ENCODE data around the gene MAML2. TPM values are rescaled to one million over a fixed set of nuclear protein-coding genes. Genes with fewer than 3 reads are reported as not detected.

MAML2 gene
- total RNA-seq, 1 experiment from 2014 or later: 2.7 TPM

- no peak overlapping the region for H3K27ac Mint-ChIP-seq
- Histone ChIP-seq H3K9ac (ENCODE audit: extremely low read depth, insufficient read length, low read length) (no peak overlapping the region), H2BK15ac (ENCODE audit: low read depth, low read length) (no peak overlapping the region), H3T11ph (ENCODE audit: low read length) (no peak overlapping the region), H4K91ac (ENCODE audit: insufficient read length, low read depth, low read length) (no peak overlapping the region), H3K4me1 (ENCODE audit: insufficient read depth, low read length) (no peaks in the 10 kb centered on the region), H3K79me1 (ENCODE audit: insufficient read depth, low read depth, low read length, poor library complexity, severe bottlenecking) (no peaks in the 10 kb centered on the region), H4K5ac (ENCODE audit: insufficient read length, low read depth, low read length) (no peak overlapping the region), H3K27me3 (ENCODE audit: insufficient read depth, low read length) (no peaks in the 10 kb centered on the region), H3K18ac (ENCODE audit: insufficient read length, low read depth, low read length) (no peak overlapping the region), H4K8ac (replicated peaks; ENCODE audit: insufficient read length, low read depth, low read length) (no peak overlapping the region), H2BK20ac (ENCODE audit: low read depth, low read length, poor library complexity, severe bottlenecking) (no peak overlapping the region), H2BK120ac (ENCODE audit: low read depth, low read length, poor library complexity, severe bottlenecking) (no peak overlapping the region), H3K9me3 (ENCODE audit: control insufficient read depth, low read depth, low read length) (no peaks in the 10 kb centered on the region), H2AK5ac (ENCODE audit: insufficient read length, low read length) (no peak overlapping the region), H3K27ac (ENCODE audit: insufficient read length, low read depth, low read length) (no peak overlapping the region), H3K14ac (ENCODE audit: insufficient read depth, low read length) (no peak overlapping the region), H3K23ac (ENCODE audit: insufficient read length, low read depth, low read length) (no peak overlapping the region), H3K4me2 (ENCODE audit: insufficient read depth, insufficient read length, low read length) (no peak overlapping the region), H3K23me2 (ENCODE audit: insufficient read length, low read depth, low read length, poor library complexity, severe bottlenecking) (no peaks in the 10 kb centered on the region), H2BK5ac (ENCODE audit: insufficient read length, low read length) (no peak overlapping the region), H3K56ac (ENCODE audit: insufficient read length, low read depth, low read length) (no peak overlapping the region), H3K4ac (ENCODE audit: low read depth, low read length) (no peak overlapping the region), H3K79me2 (ENCODE audit: insufficient read depth, low read length) (no peaks in the 10 kb centered on the region), H2AFZ (ENCODE audit: low read length) (no peak overlapping the region), H2BK12ac (ENCODE audit: insufficient read length, low read depth, low read length) (no peak overlapping the region), H4K20me1 (ENCODE audit: control insufficient read depth, insufficient read depth, insufficient read length) (no peaks in the 10 kb centered on the region)
- peaks cover 7 to 11% of the 10 kb centered on the region in 2 experiments for H3K4me1 Mint-ChIP-seq
- WGBS (ENCODE audit: extremely low coverage, insufficient read length, low lambda C conversion rate): no CpG with 5 or more reads among the region's 2 CpGs
- no peak overlapping the region for H3K4me3 Mint-ChIP-seq
- H3K9me3 Mint-ChIP-seq: no peaks in the 10 kb centered on the region
- H3K36me3 Mint-ChIP-seq (ENCODE audit: insufficient read depth in 1 of 3, low read depth in 3 of 3): no peaks in the 10 kb centered on the region
- no peak for DNase-seq
- no peak for TF ChIP-seq CTCF (conservative IDR thresholded peaks at IDR 0.05)
- no peaks in the 10 kb centered on the region for H3K27me3 Mint-ChIP-seq (ENCODE audit: low read depth)
Observed at GRCh38 chr11:96132437-96132836, 210.6 kb downstream of the MAML2 start.
